ENCODE measurements around the gene MTMR2. TPM values are rescaled to one million over a fixed set of nuclear protein-coding genes. Genes with fewer than 3 reads are reported as not detected.

Gene MTMR2
- total and polyA plus RNA-seq, 2 donors (not counting 1 experiment from before 2014, with no cell fraction given), result 4.8 to 15.4 TPM

- Mint-ChIP-seq H3K27ac (peak overlapping the region; percentile 99), H3K27me3 (no peaks in the 10 kb centered on the region), H3K4me3 (peak overlapping the region; percentile 97), H3K4me1 (peaks cover 48% of the 10 kb centered on the region), H3K9me3 (ENCODE audit: insufficient read depth) (no peaks in the 10 kb centered on the region)
- Histone ChIP-seq H4K20me1 (ENCODE audit: control insufficient read depth, insufficient read depth, low read length, poor library complexity, severe bottlenecking) (no peaks in the 10 kb centered on the region), H2AFZ (ENCODE audit: insufficient read depth, low read depth, low read length, poor library complexity, severe bottlenecking) (peak overlapping the region; percentile 96), H3K27me3 (replicated peaks in 1 of 4; ENCODE audit: control extremely low read depth in 1 of 4, control insufficient read depth in 3 of 4, insufficient read depth in 4 of 4, low read length in 3 of 4) (no peaks in the 10 kb centered on the region), H3K27ac (ENCODE audit: low read length in 2 of 2) (peak overlapping the region; percentile 98 to 100), H3K4me3 (ENCODE audit: control extremely low read depth in 1 of 5, extremely low read depth in 1 of 5, insufficient read depth in 1 of 5, low read depth in 2 of 5, low read length in 4 of 5) (peak overlapping the region; percentile 65 to 99 (median 80)), H3K36me3 (replicated peaks in 1 of 2; ENCODE audit: control extremely low read depth in 1 of 2, control insufficient read depth in 1 of 2, extremely low read depth in 1 of 2, insufficient read depth in 2 of 2, low read length in 1 of 2) (peaks cover 2 to 21% of the 10 kb centered on the region in 2 experiments), H3K79me2 (ENCODE audit: control insufficient read depth, insufficient read depth, low read length) (peaks cover 63% of the 10 kb centered on the region), H3K9me3 (ENCODE audit: control extremely low read depth in 1 of 3, control insufficient read depth in 2 of 3, insufficient read depth in 1 of 3, low read length in 2 of 3) (no peaks in the 10 kb centered on the region), H3K9ac (ENCODE audit: low read length) (peak overlapping the region; percentile 99), H3K4me1 (ENCODE audit: control insufficient read depth in 2 of 2, insufficient read depth in 2 of 2, low read length in 2 of 2) (peaks cover 20% of the 10 kb centered on the region in 2 donors), H3K4me2 (replicated peaks; ENCODE audit: low read depth, low read length, poor library complexity, severe bottlenecking) (peak overlapping the region; percentile 92)
- no peak for TF ChIP-seq EZH2 (IDR thresholded peaks at IDR 0.05; ENCODE audit: borderline replicate concordance, insufficient read depth, low read depth, low read length, poor library complexity, severe bottlenecking)
- TF ChIP-seq CTCF (IDR thresholded peaks at IDR 0.05), result peak; percentile 37
- intact Hi-C loops (cut with micrococcal nuclease), result loop anchor here (1.0 kb wide), 6 partner anchors 73 to 1296 kb away; partner anchors contain the start of genes ANKRD49, CWC15, ENDOD1 and KDM4D
- no peak for ATAC-seq (ENCODE audit: low read depth)
- ChIA-PET CTCF (interaction anchor here (0.5 to 2.2 kb wide), 14 partner anchors 9 to 722 kb away, joined by 3 to 11 read pairs (median 4); partner anchors contain the start of genes MAML2 and SRSF8), POLR2A (interaction anchor here (0.8 to 3.2 kb wide), 10 partner anchors 8 to 1295 kb away, joined by 3 to 21 read pairs (median 6); partner anchors contain the start of genes CWC15, ENDOD1, SESN3 and SRSF8)
- no peak for DNase-seq
- WGBS (ENCODE audit: insufficient coverage), result under 1% methylated on average over 34 of the region's 34 CpGs
Measured at GRCh38 chr11:95788921-95789505, 134.9 kb downstream of the MTMR2 start.

Small RNA genes lying within 50 kb of the gene (small RNA-seq; reads per million reads assigned to genes)
- not detected for gene RNA5SP345 (ENCODE audit: insufficient read length, low read depth, low replicate concordance)

Other genes with a start within 250 kb of the MTMR2 start
- gene FAM76B, start 134.3 kb downstream of the MTMR2 start, total RNA-seq, result 80.8 and 80.9 TPM in 2 replicates
- 36.5 and 75.3 TPM in 2 replicates for gene FAM76B, start 134.3 kb downstream of the MTMR2 start, polyA plus RNA-seq
- gene CEP57, start 133.6 kb downstream of the MTMR2 start, total RNA-seq, result 78.1 and 82.9 TPM in 2 replicates
- 19.0 and 25.9 TPM in 2 replicates for gene CEP57, start 133.6 kb downstream of the MTMR2 start, polyA plus RNA-seq

Measured in B cell (primary cell).